HepG2 (cell line): ENCODE results near the gene POC1B.

Experiments used
- EZH2 ChIP-seq: conservative IDR thresholded peaks from 2 replicates; pipeline ENCODE4 v1.6.1; 2012; ENCODE audit warnings: mild to moderate bottlenecking, low read depth, low read length, moderate library complexity
- GABPA ChIP-seq, 2 experiments: IDR thresholded peaks; 2 replicates each; pipeline ENCODE4 v1.6.1; 2011 to 2016; ENCODE audit warnings: low read depth in 2 of 2, low read length in 1 of 2, missing biosample characterization in 1 of 2, missing genetic modification characterization in 1 of 2
- NFIC ChIP-seq: IDR thresholded peaks from 2 replicates; pipeline ENCODE4 v1.6.1; 2012; ENCODE audit warnings: mild to moderate bottlenecking, low read length, inconsistent platforms
- RNF2 ChIP-seq: fragments of 450-650 bp; conservative IDR thresholded peaks from 2 replicates; pipeline ENCODE4 v1.6.1; 2016; ENCODE audit warnings: low read depth
- TCF12 ChIP-seq, 2 experiments: fragments of 450-650 bp in 1 of 2; sonication (generic) in 1 of 2; formaldehyde crosslinking in 1 of 2; IDR thresholded peaks; 2 replicates each; pipeline versions ENCODE4 v1.6.1 to v1.8.0; 2017 to 2022; ENCODE audit warnings: antibody characterized with exemption in 1 of 2, mild to moderate bottlenecking in 1 of 2, missing genetic modification reagents in 1 of 2, moderate library complexity in 1 of 2
- TCF7 ChIP-seq: sonication (generic); IDR thresholded peaks from 2 replicates; pipeline ENCODE4 v1.6.1; 2016; ENCODE audit warnings: antibody characterized with exemption, low read depth
- ZNF557 ChIP-seq: sonication (generic); formaldehyde crosslinking; IDR thresholded peaks from 2 replicates; pipeline ENCODE4 v1.4.0; 2020; ENCODE audit warnings: missing genetic modification reagents
- TF ChIP-seq, protein P1 (sequence below): sonication (generic); formaldehyde crosslinking; IDR thresholded peaks from 2 replicates; pipeline ENCODE4 v1.5.0; 2020; ENCODE audit warnings: mild to moderate bottlenecking, missing genetic modification reagents, borderline replicate concordance
- TF ChIP-seq, protein P2 (sequence below): sonication (generic); formaldehyde crosslinking; IDR thresholded peaks from 2 replicates; pipeline ENCODE4 v1.4.0; 2020; ENCODE audit warnings: missing genetic modification reagents, borderline replicate concordance
- TF ChIP-seq, protein P3 (sequence below): sonication (generic); formaldehyde crosslinking; IDR thresholded peaks from 2 replicates; pipeline ENCODE4 v1.4.0; 2020; ENCODE audit warnings: missing genetic modification reagents
- TF ChIP-seq, protein P4 (sequence below): sonication (generic); formaldehyde crosslinking; IDR thresholded peaks from 2 replicates; pipeline ENCODE4 v1.8.0; 2022; ENCODE audit warnings: mild to moderate bottlenecking, missing genetic modification reagents
- TF ChIP-seq, protein P5 (sequence below): sonication (generic); formaldehyde crosslinking; IDR thresholded peaks from 2 replicates; pipeline ENCODE4 v1.5.0; 2020; ENCODE audit warnings: missing genetic modification reagents

DNA sequence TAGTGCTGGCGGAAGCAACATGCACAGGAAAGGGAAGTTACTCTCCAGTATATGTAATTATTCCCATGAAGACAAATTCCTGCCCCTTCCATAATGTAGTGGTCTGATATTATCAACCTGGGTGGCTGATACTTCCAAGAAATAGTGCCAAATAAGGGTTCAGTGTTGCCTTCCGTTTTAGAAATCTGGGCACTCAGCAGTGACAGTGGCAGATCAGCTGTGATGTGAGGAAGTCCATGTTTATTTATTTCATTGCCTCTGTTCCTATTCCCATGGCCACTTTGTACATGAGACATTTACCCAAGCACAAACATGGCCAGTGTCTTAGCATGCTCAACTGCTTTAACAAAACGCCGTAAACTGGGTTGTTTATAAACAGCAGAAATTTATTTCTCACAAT is 20.3 kb upstream of the POC1B start:
- TF ChIP-seq ZNF557 (no peak), TCF7 (no peak), GABPA (IDR thresholded peaks at IDR 0.05; ENCODE audit: low read depth, low read length) (no peak), GABPA (CRISPR knock-in tag; IDR thresholded peaks at IDR 0.05; ENCODE audit: low read depth) (no peak), NFIC (no peak), TCF12 (IDR thresholded peaks at IDR 0.05) (no peak), TCF12 (CRISPR knock-in tag; IDR thresholded peaks at IDR 0.05) (no peak), EZH2 (no peak), RNF2 (no peak)
- TF ChIP-seq, protein P1, sequence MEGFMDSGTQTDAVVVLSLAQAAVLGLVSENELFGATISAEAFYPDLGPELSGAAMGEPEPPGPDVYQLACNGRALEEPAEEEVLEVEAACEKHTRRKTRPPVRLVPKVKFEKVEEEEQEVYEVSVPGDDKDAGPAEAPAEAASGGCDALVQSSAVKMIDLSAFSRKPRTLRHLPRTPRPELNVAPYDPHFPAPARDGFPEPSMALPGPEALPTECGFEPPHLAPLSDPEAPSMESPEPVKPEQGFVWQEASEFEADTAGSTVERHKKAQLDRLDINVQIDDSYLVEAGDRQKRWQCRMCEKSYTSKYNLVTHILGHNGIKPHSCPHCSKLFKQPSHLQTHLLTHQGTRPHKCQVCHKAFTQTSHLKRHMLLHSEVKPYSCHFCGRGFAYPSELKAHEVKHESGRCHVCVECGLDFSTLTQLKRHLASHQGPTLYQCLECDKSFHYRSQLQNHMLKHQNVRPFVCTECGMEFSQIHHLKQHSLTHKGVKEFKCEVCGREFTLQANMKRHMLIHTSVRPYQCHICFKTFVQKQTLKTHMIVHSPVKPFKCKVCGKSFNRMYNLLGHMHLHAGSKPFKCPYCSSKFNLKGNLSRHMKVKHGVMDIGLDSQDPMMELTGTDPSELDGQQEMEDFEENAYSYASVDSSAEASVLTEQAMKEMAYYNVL (CRISPR knock-in tag) = no peak
- TF ChIP-seq, protein P2, sequence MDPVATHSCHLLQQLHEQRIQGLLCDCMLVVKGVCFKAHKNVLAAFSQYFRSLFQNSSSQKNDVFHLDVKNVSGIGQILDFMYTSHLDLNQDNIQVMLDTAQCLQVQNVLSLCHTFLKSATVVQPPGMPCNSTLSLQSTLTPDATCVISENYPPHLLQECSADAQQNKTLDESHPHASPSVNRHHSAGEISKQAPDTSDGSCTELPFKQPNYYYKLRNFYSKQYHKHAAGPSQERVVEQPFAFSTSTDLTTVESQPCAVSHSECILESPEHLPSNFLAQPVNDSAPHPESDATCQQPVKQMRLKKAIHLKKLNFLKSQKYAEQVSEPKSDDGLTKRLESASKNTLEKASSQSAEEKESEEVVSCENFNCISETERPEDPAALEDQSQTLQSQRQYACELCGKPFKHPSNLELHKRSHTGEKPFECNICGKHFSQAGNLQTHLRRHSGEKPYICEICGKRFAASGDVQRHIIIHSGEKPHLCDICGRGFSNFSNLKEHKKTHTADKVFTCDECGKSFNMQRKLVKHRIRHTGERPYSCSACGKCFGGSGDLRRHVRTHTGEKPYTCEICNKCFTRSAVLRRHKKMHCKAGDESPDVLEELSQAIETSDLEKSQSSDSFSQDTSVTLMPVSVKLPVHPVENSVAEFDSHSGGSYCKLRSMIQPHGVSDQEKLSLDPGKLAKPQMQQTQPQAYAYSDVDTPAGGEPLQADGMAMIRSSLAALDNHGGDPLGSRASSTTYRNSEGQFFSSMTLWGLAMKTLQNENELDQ (CRISPR knock-in tag) = no peak
- TF ChIP-seq, protein P3, sequence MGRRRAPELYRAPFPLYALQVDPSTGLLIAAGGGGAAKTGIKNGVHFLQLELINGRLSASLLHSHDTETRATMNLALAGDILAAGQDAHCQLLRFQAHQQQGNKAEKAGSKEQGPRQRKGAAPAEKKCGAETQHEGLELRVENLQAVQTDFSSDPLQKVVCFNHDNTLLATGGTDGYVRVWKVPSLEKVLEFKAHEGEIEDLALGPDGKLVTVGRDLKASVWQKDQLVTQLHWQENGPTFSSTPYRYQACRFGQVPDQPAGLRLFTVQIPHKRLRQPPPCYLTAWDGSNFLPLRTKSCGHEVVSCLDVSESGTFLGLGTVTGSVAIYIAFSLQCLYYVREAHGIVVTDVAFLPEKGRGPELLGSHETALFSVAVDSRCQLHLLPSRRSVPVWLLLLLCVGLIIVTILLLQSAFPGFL (CRISPR knock-in tag) = no peak
- TF ChIP-seq, protein P4, sequence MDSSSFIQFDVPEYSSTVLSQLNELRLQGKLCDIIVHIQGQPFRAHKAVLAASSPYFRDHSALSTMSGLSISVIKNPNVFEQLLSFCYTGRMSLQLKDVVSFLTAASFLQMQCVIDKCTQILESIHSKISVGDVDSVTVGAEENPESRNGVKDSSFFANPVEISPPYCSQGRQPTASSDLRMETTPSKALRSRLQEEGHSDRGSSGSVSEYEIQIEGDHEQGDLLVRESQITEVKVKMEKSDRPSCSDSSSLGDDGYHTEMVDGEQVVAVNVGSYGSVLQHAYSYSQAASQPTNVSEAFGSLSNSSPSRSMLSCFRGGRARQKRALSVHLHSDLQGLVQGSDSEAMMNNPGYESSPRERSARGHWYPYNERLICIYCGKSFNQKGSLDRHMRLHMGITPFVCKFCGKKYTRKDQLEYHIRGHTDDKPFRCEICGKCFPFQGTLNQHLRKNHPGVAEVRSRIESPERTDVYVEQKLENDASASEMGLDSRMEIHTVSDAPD (CRISPR knock-in tag) = no peak
- TF ChIP-seq, protein P5, sequence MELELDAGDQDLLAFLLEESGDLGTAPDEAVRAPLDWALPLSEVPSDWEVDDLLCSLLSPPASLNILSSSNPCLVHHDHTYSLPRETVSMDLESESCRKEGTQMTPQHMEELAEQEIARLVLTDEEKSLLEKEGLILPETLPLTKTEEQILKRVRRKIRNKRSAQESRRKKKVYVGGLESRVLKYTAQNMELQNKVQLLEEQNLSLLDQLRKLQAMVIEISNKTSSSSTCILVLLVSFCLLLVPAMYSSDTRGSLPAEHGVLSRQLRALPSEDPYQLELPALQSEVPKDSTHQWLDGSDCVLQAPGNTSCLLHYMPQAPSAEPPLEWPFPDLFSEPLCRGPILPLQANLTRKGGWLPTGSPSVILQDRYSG (CRISPR knock-in tag) = no peak
